IPS DF 6.9 (cell line): ENCODE results near the gene PMF1.

Experiments
- DNase-seq: peaks from one replicate; pipeline ENCODE4 v3.0.0-alpha.2; 2013; ENCODE audit warnings: low read depth, low spot score
- H3K27ac ChIP-seq: one replicate; pipeline ENCODE4 v1.5.1; 2013; ENCODE audit warnings: low read length, control low read depth
- H3K27me3 ChIP-seq: 2 replicates; pipeline ENCODE4 v1.6.1; 2013; ENCODE audit warnings: mild to moderate bottlenecking, low read length; ENCODE audit not compliant: control insufficient read depth, insufficient read depth
- H3K36me3 ChIP-seq: 2 replicates; pipeline ENCODE4 v1.6.1; 2013; ENCODE audit warnings: low read length; ENCODE audit not compliant: control insufficient read depth, insufficient read depth
- H3K4me1 ChIP-seq: 2 replicates; pipeline ENCODE4 v1.6.1; 2013; ENCODE audit warnings: low read length; ENCODE audit not compliant: control insufficient read depth, insufficient read depth
- H3K4me3 ChIP-seq: 2 replicates; pipeline ENCODE4 v1.5.1; 2013; ENCODE audit warnings: mild to moderate bottlenecking, low read length
- H3K9me3 ChIP-seq: 2 replicates; pipeline ENCODE4 v1.6.1; 2013; ENCODE audit warnings: low read length, inconsistent platforms; ENCODE audit not compliant: control insufficient read depth, insufficient read depth
- WGBS: extraction: QIAGEN DNeasy Blood & Tissue Kit; methylation state at CpG from one replicate; pipeline ENCODE4 v1.1.7; 2013; ENCODE audit warnings: mixed read lengths, missing lambda C conversion rate; ENCODE audit not compliant: insufficient read length, insufficient coverage; 5-methylcytosine and 5-hydroxymethylcytosine counted together

PMF1 gene

DNA sequence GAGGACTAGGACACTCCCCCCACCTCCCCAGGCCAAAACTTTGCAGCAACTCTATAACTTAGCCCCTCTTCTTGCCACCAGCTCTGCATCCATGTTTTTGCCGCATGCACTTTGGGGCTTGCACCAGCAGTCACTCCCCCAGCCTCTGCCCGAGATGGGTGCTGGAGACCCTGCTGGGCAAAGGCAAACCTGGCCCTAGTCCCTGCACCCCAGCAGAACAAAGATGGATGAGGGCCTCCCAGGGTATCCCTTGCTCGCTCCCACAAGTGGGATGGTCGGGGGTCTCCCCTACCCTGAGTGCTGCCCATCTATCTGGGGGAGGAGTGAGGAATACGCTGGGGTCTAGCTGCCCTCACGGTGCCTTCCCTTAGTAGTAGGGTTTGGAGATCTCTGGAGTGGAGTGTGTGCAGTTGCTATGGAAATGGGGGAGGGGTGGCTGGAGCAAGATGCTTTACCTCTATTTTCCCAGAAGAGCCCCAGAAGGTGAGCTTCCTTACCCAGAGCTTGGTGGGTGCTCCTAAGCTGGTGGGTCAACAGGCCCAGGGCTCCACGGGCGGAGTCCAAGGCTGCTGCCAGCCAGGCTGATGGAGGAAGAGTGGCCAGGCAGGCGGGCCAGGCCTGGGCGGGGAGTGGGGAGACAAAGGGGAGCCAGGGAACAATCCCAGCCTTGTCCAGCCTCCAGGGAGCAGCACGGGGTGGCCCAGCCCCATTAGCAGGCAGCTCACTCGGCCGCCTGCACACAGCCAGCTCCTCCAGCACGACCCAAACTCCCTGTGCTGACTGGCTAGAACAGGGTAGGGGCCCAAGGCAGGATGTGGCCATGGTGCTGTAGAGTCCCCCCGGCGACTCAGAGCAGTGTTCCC is 34.9 kb downstream of the PMF1 start, which contains the start of gene PAQR6:
Gene PAQR6, minus strand, starts transcription at position 597 of the 863 bp plus-strand sequence. CDS start 1,325 bp downstream, outside the sequence.
- Histone ChIP-seq H3K27ac (no peak within 1 kb of the TSS), H3K27me3 (no peaks in the 10 kb centered on the region), H3K36me3 (peaks cover 32% of the 10 kb centered on the region), H3K4me3 (no peak within 1 kb of the TSS), H3K9me3 (no peaks in the 10 kb centered on the region), H3K4me1 (peaks cover 14% of the 10 kb centered on the region; the same call in 1 of the 2 replicates)
- DNase-seq = no peak
- WGBS = no CpG with 5 or more reads among the region's 16 CpGs

DNA sequence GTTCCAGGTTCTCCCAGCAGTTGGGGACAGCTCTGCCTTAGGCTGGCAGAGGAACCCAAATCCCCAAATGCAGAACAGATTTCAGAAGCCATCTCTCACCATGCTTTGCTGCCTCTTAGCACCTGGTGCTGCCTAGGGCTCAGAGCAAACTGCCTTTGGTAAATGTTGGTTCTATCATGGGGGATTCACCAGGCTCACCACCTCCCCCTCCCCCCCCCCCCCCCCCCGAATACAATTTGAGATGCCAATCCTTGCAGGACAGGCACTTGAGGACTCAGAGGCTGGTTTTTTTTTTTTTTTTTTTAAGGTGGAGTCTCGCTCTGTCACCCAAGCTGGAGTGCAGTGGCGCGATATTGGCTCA is 35.5 kb downstream of the PMF1 start:
- no peak for DNase-seq
- peaks cover 35% of the 10 kb centered on the region for H3K36me3 ChIP-seq
- no peaks in the 10 kb centered on the region for H3K27me3 ChIP-seq
- no peak overlapping the region for H3K27ac ChIP-seq
- no CpG with 5 or more reads among the region's 4 CpGs for WGBS
- no peak overlapping the region for H3K4me3 ChIP-seq
- H3K4me1 ChIP-seq = peaks cover 14% of the 10 kb centered on the region; the same call in 1 of the 2 replicates
- H3K9me3 ChIP-seq = no peaks in the 10 kb centered on the region

GRCh38 chr1:156249593-156249992 is 36.8 kb downstream of the PMF1 start:
- no peak overlapping the region for H3K27ac ChIP-seq
- H3K4me3 ChIP-seq = no peak overlapping the region
- DNase-seq = no peak
- peaks cover 42% of the 10 kb centered on the region for H3K36me3 ChIP-seq
- peaks cover 14% of the 10 kb centered on the region; the same call in 1 of the 2 replicates for H3K4me1 ChIP-seq
- no peaks in the 10 kb centered on the region for H3K9me3 ChIP-seq
- H3K27me3 ChIP-seq = no peaks in the 10 kb centered on the region
- no CpG with 5 or more reads among the region's 5 CpGs for WGBS

DNA sequence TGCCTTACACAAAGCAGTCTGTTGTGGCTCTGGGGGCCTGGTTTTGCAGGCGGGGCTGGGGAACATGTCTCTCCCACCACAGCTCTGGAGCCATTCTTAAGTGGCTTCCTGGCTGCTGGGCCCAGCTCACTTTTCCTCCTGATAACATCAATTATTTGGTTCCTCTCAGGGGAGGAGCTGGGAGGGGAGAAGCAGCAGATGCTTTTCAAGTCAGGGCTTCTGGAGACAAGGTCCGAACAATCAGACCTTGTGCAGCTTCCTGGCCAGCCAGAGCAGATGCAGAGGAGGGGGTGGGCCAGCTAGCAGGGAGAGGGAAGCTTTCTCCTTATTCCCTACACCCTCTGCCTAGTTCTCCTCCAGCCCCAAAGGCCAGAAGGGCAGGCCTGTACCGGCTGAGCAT is 38.7 kb downstream of the PMF1 start:
- Histone ChIP-seq H3K4me3 (no peak overlapping the region), H3K27ac (no peak overlapping the region), H3K4me1 (0 out of 2 replicates have a peak, but pooled peaks cover 5% of the 10 kb centered on the region), H3K9me3 (no peaks in the 10 kb centered on the region), H3K27me3 (no peaks in the 10 kb centered on the region), H3K36me3 (peaks cover 46% of the 10 kb centered on the region)
- no peak for DNase-seq
- WGBS = no CpG with 5 or more reads among the region's 3 CpGs

GRCh38 chr1:156253634-156254033 is 40.8 kb downstream of the PMF1 start:
- no peak overlapping the region for H3K4me3 ChIP-seq
- DNase-seq = no peak
- peaks cover 58% of the 10 kb centered on the region for H3K36me3 ChIP-seq
- no CpG with 5 or more reads among the region's 3 CpGs for WGBS
- H3K27ac ChIP-seq = no peak overlapping the region
- no peaks in the 10 kb centered on the region for H3K4me1 ChIP-seq
- no peaks in the 10 kb centered on the region for H3K27me3 ChIP-seq
- H3K9me3 ChIP-seq = no peaks in the 10 kb centered on the region

DNA sequence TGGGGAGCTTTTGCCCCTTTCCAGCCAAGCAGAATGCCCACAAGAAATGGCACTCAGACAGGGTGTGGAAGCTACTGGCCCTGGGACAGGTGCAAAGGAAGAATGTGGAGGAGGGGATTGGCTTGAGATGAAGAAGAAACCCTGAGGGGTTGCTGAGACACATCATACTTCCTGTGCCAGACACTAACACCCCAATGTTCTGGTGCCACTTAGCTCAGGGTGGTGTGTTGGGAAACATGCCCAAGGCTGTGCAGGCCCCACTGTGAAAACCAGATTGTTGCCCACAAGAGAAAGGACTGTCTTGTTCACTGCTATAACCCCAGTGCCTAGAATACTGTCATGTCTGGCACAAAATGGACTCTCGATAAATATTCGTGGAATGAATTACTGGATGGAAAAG is 44.9 kb downstream of the PMF1 start:
- H3K36me3 ChIP-seq = peaks cover 53% of the 10 kb centered on the region
- no CpG with 5 or more reads among the region's 2 CpGs for WGBS

DNA sequence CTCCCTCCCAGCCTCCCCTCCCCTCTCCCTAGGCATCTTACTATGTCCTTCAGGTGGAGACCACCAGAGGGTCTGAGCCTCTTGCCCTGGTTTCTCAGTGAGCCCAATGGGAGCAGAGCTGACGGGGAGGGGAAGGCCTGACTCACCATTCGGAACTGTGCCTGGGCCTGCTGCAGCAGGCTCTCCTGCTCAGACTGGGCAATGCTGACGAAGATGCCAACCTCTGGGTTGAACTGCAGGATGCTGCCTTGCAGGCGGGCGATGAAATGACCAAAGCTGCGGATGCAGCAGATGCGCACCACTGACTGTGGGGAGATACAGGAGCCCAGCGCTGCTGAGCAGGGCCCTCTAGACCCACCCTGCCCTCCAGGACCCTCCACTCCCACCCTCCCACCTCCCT is 46.1 kb downstream of the PMF1 start:
- Histone ChIP-seq H3K27ac (no peak overlapping the region), H3K4me3 (no peak overlapping the region), H3K4me1 (no peaks in the 10 kb centered on the region), H3K36me3 (peaks cover 51% of the 10 kb centered on the region), H3K27me3 (no peaks in the 10 kb centered on the region; the same call in 1 of the 2 replicates), H3K9me3 (no peaks in the 10 kb centered on the region)
- no CpG with 5 or more reads among the region's 8 CpGs for WGBS
- no peak for DNase-seq

More for the DNA sequence above, 44.9 kb downstream of the PMF1 start:
- no peak for DNase-seq
- no peak overlapping the region for H3K27ac ChIP-seq
- H3K4me3 ChIP-seq = no peak overlapping the region
- no peaks in the 10 kb centered on the region for H3K4me1 ChIP-seq
- no peaks in the 10 kb centered on the region; the same call in 1 of the 2 replicates for H3K27me3 ChIP-seq
- H3K9me3 ChIP-seq = no peaks in the 10 kb centered on the region

DNA sequence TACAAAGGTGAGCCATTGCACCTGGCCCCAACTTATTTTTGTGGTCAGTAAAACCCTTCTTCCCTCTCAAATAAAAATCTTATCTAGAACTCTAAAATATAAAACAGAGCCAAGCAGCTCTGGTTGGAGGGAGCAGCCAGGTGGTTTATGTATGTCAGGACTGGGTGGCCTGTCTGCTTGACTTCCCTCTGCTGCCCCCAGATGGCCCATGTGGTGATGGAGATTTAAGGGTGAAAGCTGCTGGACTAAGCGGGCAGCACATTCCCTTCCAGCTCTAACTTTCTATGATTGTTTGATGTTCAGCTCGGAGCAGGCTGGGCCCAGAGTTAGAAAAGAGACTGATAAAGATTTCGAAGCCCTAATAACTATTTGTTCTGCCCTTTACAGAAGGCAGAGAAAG is 47.0 kb downstream of the PMF1 start:
- no peak for DNase-seq
- Histone ChIP-seq H3K27me3 (no peaks in the 10 kb centered on the region; the same call in 1 of the 2 replicates), H3K4me1 (no peaks in the 10 kb centered on the region), H3K36me3 (peaks cover 52% of the 10 kb centered on the region), H3K4me3 (no peak overlapping the region), H3K27ac (no peak overlapping the region), H3K9me3 (no peaks in the 10 kb centered on the region)
- WGBS = no CpG with 5 or more reads among the region's 3 CpGs

GRCh38 chr1:156260896-156261295 is 48.1 kb downstream of the PMF1 start:
- no peak for DNase-seq

DNA sequence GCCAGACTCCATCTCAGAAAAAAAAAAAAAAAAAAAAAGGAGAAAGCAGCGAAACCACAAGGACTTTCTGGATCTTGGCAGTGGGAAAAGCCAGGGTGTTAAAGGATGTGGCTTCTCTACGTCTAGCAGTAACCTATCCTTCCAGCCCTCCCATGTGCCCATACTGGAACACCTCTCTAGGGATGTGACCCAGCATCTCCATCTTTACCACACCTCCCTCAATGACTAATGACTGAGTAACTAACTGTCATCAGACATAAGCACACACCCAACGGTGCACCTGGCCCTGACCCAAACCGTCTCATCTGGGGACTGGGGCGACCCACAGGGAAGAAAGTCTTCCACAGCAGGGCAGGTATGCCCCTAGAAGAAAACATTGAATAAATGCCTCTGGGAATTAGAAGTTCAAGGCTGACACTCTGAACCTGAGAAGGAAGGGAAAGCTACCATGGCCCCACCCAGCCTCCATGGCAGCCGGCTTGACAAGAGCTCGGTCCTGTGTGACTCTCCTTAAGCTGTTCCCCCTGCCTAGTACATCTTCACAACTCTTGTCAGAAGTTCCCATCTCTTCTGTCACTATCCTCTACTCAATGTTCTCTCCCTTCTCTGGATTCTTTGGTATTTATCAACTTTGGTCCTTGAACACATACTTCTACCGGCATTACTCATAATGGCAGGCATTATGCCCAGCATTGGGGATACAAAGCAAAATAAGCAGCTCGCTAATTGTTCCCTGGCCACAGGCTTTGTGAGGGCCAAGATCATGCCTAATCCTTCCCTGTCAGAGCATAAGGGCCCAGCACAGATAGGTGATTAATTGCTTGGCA is 49.9 kb downstream of the PMF1 start:
- DNase-seq = no peak
- no peak overlapping the region for H3K27ac ChIP-seq
- WGBS = no CpG with 5 or more reads among the region's 9 CpGs
- H3K9me3 ChIP-seq = no peaks in the 10 kb centered on the region
- H3K36me3 ChIP-seq = peaks cover 66% of the 10 kb centered on the region
- no peaks in the 10 kb centered on the region; the same call in 1 of the 2 replicates for H3K27me3 ChIP-seq
- no peaks in the 10 kb centered on the region for H3K4me1 ChIP-seq
- no peak overlapping the region for H3K4me3 ChIP-seq

More at GRCh38 chr1:156260896-156261295, 48.1 kb downstream of the PMF1 start:
- no peaks in the 10 kb centered on the region for H3K9me3 ChIP-seq
- no peaks in the 10 kb centered on the region; the same call in 1 of the 2 replicates for H3K27me3 ChIP-seq
- H3K36me3 ChIP-seq = peaks cover 61% of the 10 kb centered on the region
- H3K27ac ChIP-seq = no peak overlapping the region
- H3K4me3 ChIP-seq = no peak overlapping the region
- no peaks in the 10 kb centered on the region for H3K4me1 ChIP-seq
- WGBS = no CpG with 5 or more reads among the region's 2 CpGs
